Naive thymus-derived CD8-positive, alpha-beta T cell (primary cell): ENCODE measurements around the gene CRYBA1. TPM values are rescaled to one million over a fixed set of nuclear protein-coding genes. Genes with fewer than 3 reads are reported as not detected.
"Not testable (repeated sequence)": the region's sequence is repeated elsewhere in the genome, so short reads cannot be mapped to it uniquely, and the experiment has no call there.

ENCODE experiments used
- ATAC-seq, 2 donors: fragments of 150-1000 bp; cut with Tn5 transposase in 1 of 2; sonication (Bioruptor Pico), chemical (Tn5 transposase) in 1 of 2; 1 replicate in 1 of 2; 2 replicates in 1 of 2; pipeline ENCODE4 v1.10.0; 2021; ENCODE audit warnings: mild to moderate bottlenecking in 2 of 2, moderate library complexity in 2 of 2
- POLR2A ChIA-PET: fragments of 350-600 bp; sonication (Branson Sonifier 250); formaldehyde crosslinking; loops from one replicate; lab custom pipeline; 2021; ENCODE audit warnings: antibody characterized with exemption; lab: Charles Lee
- DNase-seq, 10 donors: peaks; one replicate each; pipeline versions ENCODE4 v3.0.0 to v3.0.0-alpha.2; 2020 to 2022
- H3K27ac Mint-ChIP-seq, 10 donors: one replicate each; pipeline ENCODE4 v1.8.0; 2020 to 2022; ENCODE audit warnings: mild to moderate bottlenecking in 10 of 10, mixed read lengths in 10 of 10, moderate library complexity in 4 of 10, inconsistent platforms in 1 of 10
- H3K27me3 Mint-ChIP-seq, 5 donors: one replicate each; pipeline ENCODE4 v1.8.0; 2021 to 2022; ENCODE audit warnings: mixed read lengths in 5 of 5
- H3K36me3 Mint-ChIP-seq, 3 donors: one replicate each; pipeline ENCODE4 v1.8.0; 2020 to 2022; ENCODE audit warnings: mixed read lengths in 3 of 3, mild to moderate bottlenecking in 2 of 3, inconsistent platforms in 1 of 3
- H3K4me1 Mint-ChIP-seq, 4 donors: one replicate each; pipeline ENCODE4 v1.8.0; 2021 to 2022; ENCODE audit warnings: mixed read lengths in 4 of 4
- H3K4me3 Mint-ChIP-seq, 10 donors: one replicate each; pipeline ENCODE4 v1.8.0; 2020 to 2022; ENCODE audit warnings: mild to moderate bottlenecking in 10 of 10, mixed read lengths in 10 of 10, moderate library complexity in 6 of 10, inconsistent platforms in 1 of 10
- H3K9me3 Mint-ChIP-seq, 9 donors: one replicate each; pipeline ENCODE4 v1.8.0; 2020 to 2022; ENCODE audit warnings: mixed read lengths in 9 of 9, mild to moderate bottlenecking in 3 of 9, inconsistent platforms in 1 of 9, moderate library complexity in 1 of 9
- polyA plus RNA-seq, 3 donors: library from polyadenylated mRNA; unstranded; fragments of 300-500 nt; fragmentation: Illumina TruSeq; gene quantifications; one replicate each; pipeline ENCODE4 v1.2.3, GENCODE V29; 2021
- total RNA-seq, 8 experiments: library from RNA in 2 of 8; stranded (reverse) in 2 of 8; gene quantifications; one replicate each; pipeline ENCODE4 v1.2.3 and lab custom pipeline; 2021 to 2026

CRYBA1 gene
- total and polyA plus RNA-seq, 5 experiments from 2014 or later = not detected

- H3K27ac Mint-ChIP-seq = peak overlapping the region in 8 of 10 donors; percentile 5 to 87 (median 62)
- no peak for DNase-seq
- ATAC-seq = no peak
- peaks cover 0 to 63% (median 3%) of the 10 kb centered on the region in 3 donors for H3K36me3 Mint-ChIP-seq
- no peak overlapping the region for H3K4me3 Mint-ChIP-seq
- POLR2A ChIA-PET = no interaction called here
- no peaks in the 10 kb centered on the region for H3K27me3 Mint-ChIP-seq
- H3K9me3 Mint-ChIP-seq = no peaks in the 10 kb centered on the region
- H3K4me1 Mint-ChIP-seq = peaks cover 8 to 31% (median 20%) of the 10 kb centered on the region in 4 donors
Observed at GRCh38 chr17:29256735-29257466, 10.2 kb downstream of the CRYBA1 start.

GRCh38 chr17:29257756-29258155 is 11.1 kb downstream of the CRYBA1 start:
- Mint-ChIP-seq H3K9me3 (no peaks in the 10 kb centered on the region), H3K4me1 (peaks cover 8 to 30% (median 24%) of the 10 kb centered on the region in 4 donors), H3K27ac (peak overlapping the region in 7 of 10 donors; percentile 23 to 75 (median 33)), H3K36me3 (peaks cover 0 to 69% (median 4%) of the 10 kb centered on the region in 3 donors), H3K4me3 (no peak overlapping the region), H3K27me3 (no peaks in the 10 kb centered on the region)
- DNase-seq (no peak), ATAC-seq (no peak)
- POLR2A ChIA-PET = no interaction called here

GRCh38 chr17:29263916-29264315 is 17.3 kb downstream of the CRYBA1 start:
- no peaks in the 10 kb centered on the region for H3K9me3 Mint-ChIP-seq
- H3K4me1 Mint-ChIP-seq = peaks cover 6 to 39% (median 21%) of the 10 kb centered on the region in 4 donors
- POLR2A ChIA-PET = no interaction called here
- peak overlapping the region in 7 of 10 donors; percentile 1 to 87 (median 55) for H3K27ac Mint-ChIP-seq
- H3K36me3 Mint-ChIP-seq = peaks cover 6 to 88% (median 10%) of the 10 kb centered on the region in 3 donors
- ATAC-seq (no peak), DNase-seq (no peak)
- H3K4me3 Mint-ChIP-seq = peak overlapping the region in 2 of 10 donors; percentile 15 to 29
- H3K27me3 Mint-ChIP-seq = no peaks in the 10 kb centered on the region

- Mint-ChIP-seq H3K36me3 (peaks cover 0 to 93% (median 19%) of the 10 kb centered on the region in 3 donors), H3K4me1 (peaks cover 27 to 60% (median 56%) of the 10 kb centered on the region in 4 donors), H3K27ac (peak overlapping the region in 4 of 10 donors; percentile 24 to 81 (median 66))
- POLR2A ChIA-PET, H3K27me3 Mint-ChIP-seq, H3K9me3 Mint-ChIP-seq, ATAC-seq, H3K4me3 Mint-ChIP-seq, DNase-seq: not testable (repeated sequence)
Observed at GRCh38 chr17:29271980-29272379, 25.3 kb downstream of the CRYBA1 start.

- DNase-seq = no peak
- Mint-ChIP-seq H3K27ac (peak overlapping the region in 7 of 10 donors; percentile 20 to 85 (median 60)), H3K4me1 (peaks cover 31 to 72% (median 66%) of the 10 kb centered on the region in 4 donors), H3K36me3 (peaks cover 4 to 93% (median 32%) of the 10 kb centered on the region in 3 donors), H3K9me3 (peaks cover 0 to 19% (median 3%) of the 10 kb centered on the region in 9 donors), H3K27me3 (no peaks in the 10 kb centered on the region), H3K4me3 (peak overlapping the region in 4 of 10 donors; percentile 7 to 42 (median 26))
- POLR2A ChIA-PET = no interaction called here
- peak in 1 of 2 donors; percentile 13 for ATAC-seq
Observed at GRCh38 chr17:29273924-29274323, 27.3 kb downstream of the CRYBA1 start.

- ATAC-seq = no peak
- Mint-ChIP-seq H3K4me3 (peak overlapping the region in 2 of 10 donors; percentile 21 to 36), H3K9me3 (peaks cover 0 to 33% (median 7%) of the 10 kb centered on the region in 9 donors), H3K27me3 (no peaks in the 10 kb centered on the region), H3K27ac (peak overlapping the region in 2 of 10 donors; percentile 13 to 76), H3K4me1 (peaks cover 33 to 79% (median 70%) of the 10 kb centered on the region in 4 donors), H3K36me3 (peaks cover 12 to 91% (median 56%) of the 10 kb centered on the region in 3 donors)
- no peak for DNase-seq
- POLR2A ChIA-PET = interaction anchor here (0.6 to 4.1 kb wide), 2 partner anchors 15 to 25 kb away, joined by 3 to 21 read pairs; partner anchors contain the start of gene NUFIP2
Observed at GRCh38 chr17:29278692-29279091, 32.0 kb downstream of the CRYBA1 start.

- H3K4me1 Mint-ChIP-seq = peaks cover 34 to 78% (median 69%) of the 10 kb centered on the region in 4 donors
Observed at GRCh38 chr17:29279397-29280070, 32.9 kb downstream of the CRYBA1 start.

GRCh38 chr17:29283496-29283895 is 36.8 kb downstream of the CRYBA1 start:
- H3K4me3 Mint-ChIP-seq = peak overlapping the region; percentile 13 to 72 (median 62)
- DNase-seq (no peak), ATAC-seq (peak in 1 of 2 donors; percentile 53)
- POLR2A ChIA-PET = no interaction called here
- H3K27ac Mint-ChIP-seq = peak overlapping the region; percentile 2 to 75 (median 30)
- H3K9me3 Mint-ChIP-seq = peaks cover 0 to 21% (median 7%) of the 10 kb centered on the region in 9 donors
- H3K36me3 Mint-ChIP-seq = peaks cover 11 to 93% (median 44%) of the 10 kb centered on the region in 3 donors
- H3K27me3 Mint-ChIP-seq = no peaks in the 10 kb centered on the region
- peaks cover 25 to 78% (median 66%) of the 10 kb centered on the region in 4 donors for H3K4me1 Mint-ChIP-seq

More at GRCh38 chr17:29279397-29280070, 32.9 kb downstream of the CRYBA1 start:
- DNase-seq (no peak), ATAC-seq (no peak)
- peak overlapping the region in 5 of 10 donors; percentile 18 to 62 (median 54) for H3K4me3 Mint-ChIP-seq
- H3K9me3 Mint-ChIP-seq = peaks cover 0 to 33% (median 7%) of the 10 kb centered on the region in 9 donors
- H3K27ac Mint-ChIP-seq = peak overlapping the region in 3 of 10 donors; percentile 20 to 76 (median 52)
- no peaks in the 10 kb centered on the region for H3K27me3 Mint-ChIP-seq
- POLR2A ChIA-PET = interaction anchor here (0.6 to 4.1 kb wide), 2 partner anchors 14 to 24 kb away, joined by 3 to 21 read pairs; partner anchors contain the start of gene NUFIP2
- H3K36me3 Mint-ChIP-seq = peaks cover 16 to 90% (median 54%) of the 10 kb centered on the region in 3 donors

GRCh38 chr17:29283961-29284360 is 37.3 kb downstream of the CRYBA1 start:
- POLR2A ChIA-PET = no interaction called here

GRCh38 chr17:29289852-29290251 is 43.2 kb downstream of the CRYBA1 start:
- ATAC-seq (no peak), DNase-seq (no peak)
- POLR2A ChIA-PET = interaction anchor here (1.6 kb wide), 1 partner anchor 149 kb away, joined by 7 read pairs; no protein-coding TSS in a partner anchor
- no peaks in the 10 kb centered on the region for H3K9me3 Mint-ChIP-seq
- H3K4me1 Mint-ChIP-seq = peaks cover 24 to 76% (median 72%) of the 10 kb centered on the region in 4 donors
- H3K27me3 Mint-ChIP-seq = no peaks in the 10 kb centered on the region
- peaks cover 4 to 56% (median 11%) of the 10 kb centered on the region in 3 donors for H3K36me3 Mint-ChIP-seq
- peak overlapping the region in 9 of 10 donors; percentile 68 to 99 (median 71) for H3K4me3 Mint-ChIP-seq
- H3K27ac Mint-ChIP-seq = peak overlapping the region in 9 of 10 donors; percentile 29 to 91 (median 74)

More at GRCh38 chr17:29283961-29284360, 37.3 kb downstream of the CRYBA1 start:
- DNase-seq = no peak
- Mint-ChIP-seq H3K4me1 (peaks cover 27 to 79% (median 69%) of the 10 kb centered on the region in 4 donors), H3K27ac (peak overlapping the region in 6 of 10 donors; percentile 18 to 91 (median 62)), H3K4me3 (peak overlapping the region; percentile 2 to 72 (median 62)), H3K36me3 (peaks cover 11 to 93% (median 43%) of the 10 kb centered on the region in 3 donors), H3K9me3 (peaks cover 0 to 17% (median 6%) of the 10 kb centered on the region in 9 donors), H3K27me3 (no peaks in the 10 kb centered on the region)
- no peak for ATAC-seq

- Mint-ChIP-seq H3K27ac (peak overlapping the region; percentile 70 to 95 (median 90)), H3K9me3 (no peaks in the 10 kb centered on the region), H3K4me1 (peaks cover 28 to 78% (median 68%) of the 10 kb centered on the region in 4 donors), H3K36me3 (peaks cover 4 to 43% (median 11%) of the 10 kb centered on the region in 3 donors), H3K27me3 (no peaks in the 10 kb centered on the region), H3K4me3 (peak overlapping the region; percentile 75 to 99 (median 88))
- DNase-seq (peak in 7 of 10 donors; percentile 2 to 73 (median 57)), ATAC-seq (no peak)
- POLR2A ChIA-PET = interaction anchor here (0.8 to 1.6 kb wide), 5 partner anchors 13 to 324 kb away, joined by 3 to 7 read pairs (median 3); no protein-coding TSS in a partner anchor
Observed at GRCh38 chr17:29291163-29291752, 44.6 kb downstream of the CRYBA1 start.
